Esophagus squamous epithelium (tissue), 4 donors: Measurements from ENCODE around the gene TMEM238.

ENCODE experiments used
- CTCF ChIP-seq, 6 experiments: fragments of 450-650 bp in 4 of 6; fragments of 200-600 bp in 2 of 6; sonication (generic) in 2 of 6; IDR thresholded peaks; one replicate each; pipeline ENCODE4 v1.5.1; 2016 to 2019; ENCODE audit warnings: antibody characterized with exemption in 6 of 6, mild to moderate bottlenecking in 4 of 6, moderate library complexity in 4 of 6
- POLR2A ChIP-seq, 4 donors: fragments of 450-650 bp; IDR thresholded peaks; one replicate each; pipeline ENCODE4 v1.6.1; 2017; ENCODE audit warnings: antibody characterized with exemption in 4 of 4, mild to moderate bottlenecking in 4 of 4, moderate library complexity in 3 of 4

- TF ChIP-seq CTCF (IDR thresholded peaks at IDR 0.05) (no peak), POLR2A (IDR thresholded peaks at IDR 0.05) (no peak)
Observed at GRCh38 chr19:55377356-55378131, 6.5 kb downstream of the TMEM238 start.
